ENCODE measurements around the gene CCDC192.
"Not testable (repeated sequence)": the region's sequence is repeated elsewhere in the genome, so short reads cannot be mapped to it uniquely, and the experiment has no call there.

CCDC192 gene

DNA sequence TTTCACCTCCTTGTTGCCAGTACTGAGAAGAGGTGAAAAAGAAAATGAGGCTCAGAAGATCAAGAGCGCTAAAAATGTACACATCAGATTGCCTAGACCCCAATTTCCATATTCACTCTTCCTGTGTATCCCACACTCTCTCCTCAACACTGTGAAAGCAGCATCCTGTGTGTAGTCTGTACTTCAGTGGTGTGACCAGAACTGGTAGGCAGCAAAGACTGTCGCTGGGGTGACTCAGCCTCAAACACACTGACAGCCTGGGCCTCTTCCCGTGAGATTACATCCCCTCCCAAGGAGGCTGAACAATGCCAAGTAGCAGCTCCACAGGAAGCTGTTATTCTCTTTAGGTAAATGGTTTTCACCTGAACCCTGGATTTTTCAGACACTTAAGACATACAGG lies 135.5 kb downstream of the CCDC192 start:
- TF ChIP-seq, protein P1, sequence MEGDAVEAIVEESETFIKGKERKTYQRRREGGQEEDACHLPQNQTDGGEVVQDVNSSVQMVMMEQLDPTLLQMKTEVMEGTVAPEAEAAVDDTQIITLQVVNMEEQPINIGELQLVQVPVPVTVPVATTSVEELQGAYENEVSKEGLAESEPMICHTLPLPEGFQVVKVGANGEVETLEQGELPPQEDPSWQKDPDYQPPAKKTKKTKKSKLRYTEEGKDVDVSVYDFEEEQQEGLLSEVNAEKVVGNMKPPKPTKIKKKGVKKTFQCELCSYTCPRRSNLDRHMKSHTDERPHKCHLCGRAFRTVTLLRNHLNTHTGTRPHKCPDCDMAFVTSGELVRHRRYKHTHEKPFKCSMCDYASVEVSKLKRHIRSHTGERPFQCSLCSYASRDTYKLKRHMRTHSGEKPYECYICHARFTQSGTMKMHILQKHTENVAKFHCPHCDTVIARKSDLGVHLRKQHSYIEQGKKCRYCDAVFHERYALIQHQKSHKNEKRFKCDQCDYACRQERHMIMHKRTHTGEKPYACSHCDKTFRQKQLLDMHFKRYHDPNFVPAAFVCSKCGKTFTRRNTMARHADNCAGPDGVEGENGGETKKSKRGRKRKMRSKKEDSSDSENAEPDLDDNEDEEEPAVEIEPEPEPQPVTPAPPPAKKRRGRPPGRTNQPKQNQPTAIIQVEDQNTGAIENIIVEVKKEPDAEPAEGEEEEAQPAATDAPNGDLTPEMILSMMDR (conservative IDR thresholded peaks at IDR 0.05; ENCODE audit: low read depth, low read length) = no peak
- peak; percentile 33 for DNase-seq (ENCODE audit: low read depth)
- no peak overlapping the region for H3K4me3 ChIP-seq (ENCODE audit: low read depth, low read length)

DNA sequence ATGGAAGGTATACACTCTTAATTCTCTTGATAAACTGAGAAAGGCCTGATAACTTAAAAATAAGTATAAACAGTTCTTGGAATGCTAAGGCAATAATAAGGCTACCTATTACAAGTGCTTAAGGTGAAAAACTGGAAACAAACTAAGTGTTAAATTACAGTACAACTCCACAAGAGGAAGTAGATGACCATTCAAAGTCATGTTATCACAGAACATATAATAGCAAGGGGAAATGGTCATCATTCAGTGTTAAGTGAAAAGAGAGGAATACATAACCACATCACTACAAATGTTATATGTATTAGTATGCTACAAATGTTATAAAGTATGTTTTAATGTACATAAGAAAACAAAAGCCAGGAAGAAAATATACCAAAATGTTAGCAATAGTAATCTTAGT lies 135.9 kb downstream of the CCDC192 start:
- TF ChIP-seq, protein P1 (conservative IDR thresholded peaks at IDR 0.05; ENCODE audit: low read depth, low read length) = no peak
- no peak for DNase-seq (ENCODE audit: low read depth)
- no peak overlapping the region for H3K4me3 ChIP-seq (ENCODE audit: low read depth, low read length)

DNA sequence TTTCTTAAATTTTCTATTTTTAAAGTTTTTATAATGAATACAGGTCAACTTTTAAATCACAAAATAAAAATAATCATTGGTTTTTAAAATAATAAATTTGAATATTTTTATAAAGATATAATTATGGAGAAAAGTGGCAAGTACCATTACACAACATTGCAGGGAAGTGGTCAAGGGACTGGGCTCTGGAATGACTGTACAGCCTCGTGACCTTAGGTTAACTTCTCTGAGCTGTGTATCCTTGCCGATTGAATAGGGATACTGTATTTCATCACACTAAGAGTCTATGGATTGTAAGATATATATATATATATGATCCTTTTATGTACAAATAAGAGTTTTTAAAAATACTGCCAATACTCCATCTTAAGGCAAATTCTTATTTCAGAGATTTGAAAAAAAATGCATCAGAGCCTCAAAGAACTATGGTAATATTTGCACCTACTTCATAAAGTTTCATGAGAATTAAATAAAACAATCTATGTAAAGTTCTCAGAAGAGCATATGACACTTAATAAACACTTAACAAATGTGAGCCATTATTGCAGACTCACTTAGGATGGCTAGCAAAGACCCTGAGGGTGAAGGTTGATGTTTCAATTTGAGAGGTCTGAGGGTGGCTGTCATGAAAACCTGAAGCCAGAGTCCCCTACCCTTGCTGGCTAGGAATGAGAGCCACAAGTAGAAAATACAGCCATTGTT lies 136.5 kb downstream of the CCDC192 start:
- H3K4me3 ChIP-seq (ENCODE audit: low read depth, low read length) = no peak overlapping the region
- TF ChIP-seq, protein P1 (conservative IDR thresholded peaks at IDR 0.05; ENCODE audit: low read depth, low read length) = no peak
- DNase-seq (ENCODE audit: low read depth) = peak; percentile 56

DNA sequence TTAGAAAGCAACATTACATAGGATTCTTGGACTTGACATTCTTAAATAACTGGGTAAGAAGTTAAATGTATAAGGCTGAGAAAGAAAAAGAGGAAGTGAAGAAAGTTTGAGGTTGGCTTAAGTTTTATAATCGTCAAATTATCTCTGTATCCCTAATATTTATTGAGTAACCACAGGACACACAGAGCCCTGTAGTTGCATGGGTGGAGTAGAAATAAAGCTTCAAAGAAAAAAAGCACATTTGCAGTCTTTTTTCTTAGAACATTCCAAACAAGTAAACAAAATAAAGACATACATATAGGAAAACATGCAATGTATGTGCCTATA lies 137.0 kb downstream of the CCDC192 start:
- DNase-seq (ENCODE audit: low read depth) = no peak
- TF ChIP-seq, protein P1 (conservative IDR thresholded peaks at IDR 0.05; ENCODE audit: low read depth, low read length) = no peak

DNA sequence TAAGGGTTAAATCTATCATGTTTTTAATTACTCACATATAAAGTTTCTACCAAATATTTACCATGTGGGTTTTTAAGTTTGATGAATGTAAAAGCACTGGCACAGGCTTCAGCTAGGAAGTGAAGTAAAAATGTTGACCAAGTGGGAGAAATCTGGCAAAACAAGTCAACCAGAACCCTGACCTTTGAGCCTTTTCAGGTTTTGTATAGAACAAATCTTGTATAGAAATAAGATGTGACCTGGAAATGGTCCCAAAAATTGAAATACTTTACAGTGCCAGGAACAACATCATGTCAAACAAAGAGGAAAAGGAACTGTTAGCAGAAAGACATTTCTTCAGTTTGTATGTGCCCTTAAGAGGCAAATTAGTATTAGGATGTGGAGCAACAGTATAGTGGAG lies 137.6 kb downstream of the CCDC192 start:
- TF ChIP-seq, protein P1 (conservative IDR thresholded peaks at IDR 0.05; ENCODE audit: low read depth, low read length) = no peak

More for the DNA sequence above, 137.0 kb downstream of the CCDC192 start:
- H3K4me3 ChIP-seq (ENCODE audit: low read depth, low read length) = no peak overlapping the region

DNA sequence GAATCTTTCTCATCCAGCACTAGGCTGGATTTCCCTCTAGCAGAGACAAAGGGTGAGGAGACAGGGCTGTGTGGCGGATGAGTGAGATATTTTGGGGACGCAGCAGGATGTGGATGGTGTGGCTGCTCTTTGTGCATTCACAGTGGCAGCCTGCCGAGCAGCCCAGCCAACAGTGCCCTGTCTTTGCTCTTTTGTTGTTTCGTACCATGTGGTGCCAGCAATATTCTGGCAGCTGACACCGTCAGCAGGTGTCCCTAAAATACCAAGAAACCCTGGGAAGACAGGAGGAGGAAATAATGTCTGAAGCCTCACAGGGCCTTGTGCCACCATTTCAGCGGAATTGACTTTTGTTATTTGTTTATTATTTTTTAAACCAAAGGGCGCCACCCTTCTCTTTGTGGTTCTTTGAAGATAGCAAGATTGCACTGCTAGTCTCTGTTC lies 141.4 kb downstream of the CCDC192 start:
- peak; percentile 41 for DNase-seq (ENCODE audit: low read depth)
- TF ChIP-seq, protein P1 (conservative IDR thresholded peaks at IDR 0.05; ENCODE audit: low read depth, low read length) = no peak
- H3K4me3 ChIP-seq (ENCODE audit: low read depth, low read length) = no peak overlapping the region

More for the DNA sequence above, 137.6 kb downstream of the CCDC192 start:
- H3K4me3 ChIP-seq (ENCODE audit: low read depth, low read length) = no peak overlapping the region
- DNase-seq (ENCODE audit: low read depth) = no peak

DNA sequence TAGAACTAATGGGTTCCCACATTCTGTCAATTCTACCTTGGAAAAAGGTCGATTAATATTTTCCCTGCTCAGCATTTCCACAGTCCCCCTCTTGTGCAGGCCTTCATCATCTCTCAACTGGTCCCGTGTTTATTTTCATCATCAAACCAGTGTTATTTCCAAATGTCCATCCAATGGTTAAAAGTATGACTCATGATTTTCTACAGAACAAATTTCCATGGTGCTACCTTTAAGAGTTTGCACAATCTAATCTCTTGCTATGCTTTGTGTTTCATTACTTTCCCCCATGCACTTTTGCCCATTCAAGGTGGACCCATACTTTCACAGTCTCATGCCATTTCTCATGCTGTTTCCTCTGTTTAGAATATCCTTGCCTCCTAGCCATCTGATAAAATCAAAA lies 143.7 kb downstream of the CCDC192 start:
- no peak overlapping the region for H3K4me3 ChIP-seq (ENCODE audit: low read depth, low read length)
- DNase-seq (ENCODE audit: low read depth) = peak; percentile 44
- TF ChIP-seq, protein P1 (conservative IDR thresholded peaks at IDR 0.05; ENCODE audit: low read depth, low read length) = no peak

DNA sequence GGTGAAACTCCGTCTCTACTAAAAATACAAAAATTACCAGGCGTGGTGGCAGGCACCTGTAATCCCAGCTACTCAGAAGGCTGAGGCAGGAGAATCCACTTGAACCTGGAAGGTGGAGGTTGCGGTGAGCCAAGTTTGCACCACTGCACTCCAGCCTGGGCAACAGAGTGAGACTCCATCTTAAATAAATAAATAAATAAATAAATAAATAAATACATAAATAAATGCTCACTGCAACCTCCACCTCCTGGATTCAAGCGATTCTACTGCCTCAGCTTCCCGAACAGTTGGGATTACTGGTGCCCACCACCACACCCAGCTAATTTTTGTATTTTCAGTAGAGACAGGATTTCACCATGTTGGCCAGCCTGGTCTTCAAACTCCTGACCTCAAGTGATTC lies 144.4 kb downstream of the CCDC192 start:
- H3K4me3 ChIP-seq (ENCODE audit: low read depth, low read length); DNase-seq (ENCODE audit: low read depth): not testable (repeated sequence)

Measured in choroid plexus epithelial cell (primary cell).